Measurements from ENCODE around the gene TTLL10.
"Not testable (repeated sequence)": the region's sequence is repeated elsewhere in the genome, so short reads cannot be mapped to it uniquely, and the experiment has no call there.

TTLL10 gene

DNA sequence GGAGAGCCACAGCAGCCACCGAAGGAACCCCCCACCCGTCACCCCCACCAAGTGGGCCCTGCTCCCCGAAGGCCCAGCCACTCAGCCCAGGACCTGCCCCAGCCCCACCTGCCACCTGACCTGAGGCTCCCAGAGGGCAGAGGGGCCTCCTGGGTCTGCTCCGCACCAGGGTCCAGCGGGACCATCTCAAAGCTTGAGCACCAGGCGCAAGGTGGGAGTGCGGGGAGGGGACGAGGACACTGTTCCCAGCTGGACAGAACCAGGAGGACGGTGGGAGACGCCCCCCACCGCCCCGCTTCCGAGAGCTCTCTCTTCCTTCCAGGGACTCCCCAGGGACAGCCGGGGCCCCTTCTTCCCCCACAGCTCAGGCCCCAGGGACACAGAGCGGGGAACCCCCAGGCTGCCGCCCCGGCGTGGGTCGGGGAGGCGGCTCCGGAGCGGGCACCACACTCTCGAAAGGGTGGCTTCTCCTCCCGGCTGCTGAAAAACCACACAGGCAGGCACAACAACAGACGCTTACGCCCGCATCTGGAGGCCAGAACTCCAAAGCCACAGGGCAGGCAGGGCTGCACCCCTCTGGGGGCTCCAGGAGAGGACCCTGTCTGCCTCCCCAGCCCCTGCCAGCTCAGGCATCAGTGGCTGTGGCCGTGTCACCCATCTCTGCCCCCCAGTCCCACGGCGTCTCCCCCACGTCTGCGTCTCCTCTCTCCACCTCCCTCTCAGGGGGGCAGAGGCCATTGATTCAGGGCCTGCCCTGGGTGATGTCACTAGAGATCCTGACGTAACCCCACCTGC, 1.9 kb upstream of the TTLL10 start:
- no peak for DNase-seq

- no peak for DNase-seq
Observed at GRCh38 chr1:1173061-1173792, 453 bp upstream of the TTLL10 start.

- no peak for DNase-seq
Observed at GRCh38 chr1:1175221-1176062, 1.8 kb downstream of the TTLL10 start.

GRCh38 chr1:1176063-1176761, 2.5 kb downstream of the TTLL10 start:
- not testable (repeated sequence) for DNase-seq

DNA sequence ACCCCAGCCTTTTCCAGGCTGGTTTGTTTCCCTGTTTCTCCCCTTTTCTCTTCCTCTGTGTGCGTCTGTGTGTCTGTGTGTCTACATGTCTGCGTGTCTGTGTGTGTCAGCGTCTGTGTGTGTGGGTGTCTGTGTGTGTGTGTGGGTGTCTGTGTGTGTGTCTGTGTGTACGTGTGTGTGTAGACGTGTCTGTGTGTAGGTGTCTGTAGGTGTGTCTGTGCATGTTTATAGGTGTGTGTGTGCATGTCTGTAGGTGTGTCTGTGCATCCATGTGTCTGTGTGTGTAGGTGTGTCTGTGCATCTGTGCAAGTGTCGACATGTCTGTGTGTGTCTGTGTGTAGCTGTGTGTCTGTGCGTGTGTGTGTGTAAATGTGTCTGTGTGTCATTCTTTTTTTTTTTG, 3.3 kb downstream of the TTLL10 start:
- DNase-seq = no peak

- no peak for DNase-seq
Observed at GRCh38 chr1:1177452-1178206, 3.9 kb downstream of the TTLL10 start.

DNA sequence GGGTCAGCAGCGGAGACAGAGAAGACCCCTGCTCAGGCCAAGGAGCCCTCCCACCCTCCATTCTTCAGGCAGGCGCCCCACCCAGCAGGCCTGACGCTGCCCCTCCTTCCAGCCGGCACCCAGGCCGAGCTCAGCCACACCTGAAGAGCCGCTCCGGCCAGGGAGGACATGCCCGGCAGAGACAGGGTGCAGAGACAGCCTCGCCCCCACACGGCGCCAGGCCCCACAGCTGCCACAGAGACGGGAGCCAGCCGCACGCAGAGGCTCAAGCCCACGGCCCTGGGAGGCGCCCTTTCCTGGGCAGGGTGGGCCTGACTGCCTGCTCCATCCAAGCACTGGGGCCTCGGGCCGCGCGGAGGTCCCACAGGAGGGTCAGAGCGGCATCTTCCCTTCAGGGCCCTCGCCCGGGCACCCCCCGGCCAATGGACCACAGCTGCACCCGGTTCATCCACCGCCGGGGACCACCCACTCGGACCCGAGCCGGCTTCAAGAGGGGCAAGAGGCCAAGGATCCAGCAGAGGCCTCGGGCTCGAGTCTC, 5.2 kb downstream of the TTLL10 start:
- no peak for DNase-seq

- DNase-seq = no peak
Observed at GRCh38 chr1:1179346-1179982, 5.8 kb downstream of the TTLL10 start.

DNA sequence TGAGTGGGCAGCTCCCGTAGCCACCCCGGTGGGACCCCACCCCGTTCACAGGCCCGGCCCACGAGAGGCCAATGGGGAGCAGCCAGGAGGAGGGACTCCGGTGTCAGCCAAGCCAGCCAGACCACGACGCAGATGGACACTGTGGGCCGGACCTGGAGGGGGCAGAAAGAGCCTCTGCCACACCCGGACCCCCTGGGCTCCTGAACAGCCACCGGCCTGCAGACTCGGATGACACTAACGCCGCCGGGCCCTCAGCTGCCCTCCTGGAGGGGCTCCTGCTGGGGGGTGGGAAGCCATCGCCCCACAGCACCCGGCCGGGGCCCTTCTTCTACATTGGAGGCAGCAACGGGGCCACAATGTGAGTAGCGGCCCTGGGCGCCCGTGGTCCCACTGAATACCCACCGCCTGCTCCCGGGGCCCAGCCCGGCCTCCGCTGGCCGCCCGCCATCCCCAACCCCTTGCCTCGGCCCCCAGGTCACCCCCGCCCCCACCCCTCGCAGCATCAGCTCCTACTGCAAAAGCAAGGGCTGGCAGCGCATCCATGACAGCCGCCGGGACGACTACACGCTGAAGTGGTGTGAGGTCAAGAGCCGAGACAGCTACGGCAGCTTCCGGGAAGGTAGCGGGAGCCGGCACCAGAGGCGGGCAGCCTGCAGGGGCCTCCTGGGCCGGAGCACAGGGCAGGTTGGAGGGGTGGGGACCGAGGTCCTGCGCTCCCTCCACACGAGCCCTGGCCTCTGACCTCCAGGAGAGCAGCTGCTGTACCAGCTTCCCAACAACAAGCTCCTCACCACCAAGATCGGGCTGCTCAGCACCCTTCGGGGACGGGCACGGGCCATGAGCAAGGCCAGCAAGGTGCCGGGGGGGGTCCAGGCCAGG, 6.5 kb downstream of the TTLL10 start:
- DNase-seq = no peak

DNA sequence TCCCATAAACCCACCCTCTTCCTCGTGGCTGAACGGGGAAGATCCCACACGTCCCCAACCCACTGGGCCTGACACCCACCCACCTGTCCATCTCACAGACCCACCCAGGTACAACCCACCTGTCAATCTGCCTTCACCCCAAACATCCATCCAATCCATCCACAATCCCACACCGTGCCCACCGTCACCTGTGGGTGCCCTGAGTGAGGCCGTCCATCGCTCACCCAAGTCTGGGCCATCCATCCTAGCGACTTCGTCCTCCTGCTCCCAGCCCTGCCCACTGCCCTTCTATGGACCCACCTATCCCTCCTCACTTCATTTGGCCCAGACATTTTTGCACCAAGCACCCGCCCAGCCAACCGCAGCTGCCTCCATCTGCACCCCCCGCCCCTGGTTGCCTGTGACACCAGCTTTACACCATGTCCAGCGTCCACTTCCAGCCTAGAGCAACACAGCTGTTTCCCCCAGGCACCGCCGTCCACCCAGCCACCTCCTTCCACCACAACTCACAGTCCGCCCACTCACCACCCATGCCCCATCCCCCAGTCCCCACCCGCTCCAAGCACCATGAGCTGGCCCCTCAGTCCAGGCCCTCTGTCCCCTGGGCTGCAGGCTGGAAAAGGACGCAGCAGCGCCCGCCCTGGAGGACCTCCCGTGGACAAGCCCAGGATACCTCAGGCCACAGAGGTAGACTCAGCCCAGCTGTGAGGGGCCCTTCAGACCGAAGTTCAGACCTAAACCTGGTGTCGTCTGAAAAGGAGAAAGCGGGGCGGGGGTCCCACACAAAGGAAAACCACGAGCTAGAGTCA, 7.7 kb downstream of the TTLL10 start:
- no peak for DNase-seq

DNA sequence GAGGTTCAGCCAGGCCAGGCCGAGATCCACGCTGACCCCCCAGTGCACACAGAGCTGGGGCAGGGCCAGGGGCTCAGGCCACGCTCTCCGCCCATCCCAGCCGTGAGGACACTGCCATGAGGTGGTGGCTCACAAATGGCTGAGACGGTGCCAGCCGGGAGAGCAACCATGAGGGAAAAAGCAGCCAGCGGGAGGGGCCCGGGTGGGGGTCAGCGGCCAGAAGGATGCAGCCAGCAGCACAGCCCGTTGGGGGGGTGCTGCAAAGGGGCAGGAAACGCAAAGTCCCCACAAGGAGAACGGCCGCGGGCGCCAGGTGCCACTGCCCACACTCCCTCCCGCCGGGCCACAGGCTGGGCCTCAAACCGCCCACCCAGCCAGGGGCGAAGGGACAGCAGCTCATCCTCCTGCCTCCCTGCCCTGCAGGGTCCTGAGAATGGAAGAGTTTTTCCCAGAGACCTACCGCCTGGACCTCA, 8.3 kb downstream of the TTLL10 start:
- no peak for DNase-seq

GRCh38 chr1:1182491-1183220, 9.0 kb downstream of the TTLL10 start:
- DNase-seq = no peak

DNA sequence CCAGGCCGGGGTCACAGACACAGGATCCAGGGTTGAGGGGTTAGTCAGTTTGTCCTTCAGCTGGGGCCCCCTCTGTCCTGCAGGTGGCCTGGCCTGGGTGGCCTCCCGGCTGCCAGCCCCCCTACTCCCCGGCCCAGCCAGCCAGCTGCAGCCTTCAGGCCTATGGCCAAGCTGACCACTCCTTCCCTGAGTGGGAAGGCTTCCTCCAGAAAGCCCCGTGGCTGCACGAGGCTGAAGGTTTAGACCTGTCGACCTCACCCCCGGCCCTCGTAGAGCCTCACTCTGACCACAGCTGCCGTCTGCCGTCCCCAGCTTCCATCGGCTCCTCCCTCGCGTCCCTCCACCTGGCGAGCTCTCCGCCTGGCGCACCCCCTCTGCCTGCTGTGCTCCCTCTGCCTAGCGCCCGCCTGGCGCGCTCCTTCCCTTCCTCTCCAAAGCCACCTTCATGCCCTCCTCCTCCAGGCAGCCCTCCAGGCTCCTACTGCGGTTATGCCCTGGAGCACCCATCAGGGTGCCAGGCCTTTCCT, 9.6 kb downstream of the TTLL10 start:
- DNase-seq = no peak

DNA sequence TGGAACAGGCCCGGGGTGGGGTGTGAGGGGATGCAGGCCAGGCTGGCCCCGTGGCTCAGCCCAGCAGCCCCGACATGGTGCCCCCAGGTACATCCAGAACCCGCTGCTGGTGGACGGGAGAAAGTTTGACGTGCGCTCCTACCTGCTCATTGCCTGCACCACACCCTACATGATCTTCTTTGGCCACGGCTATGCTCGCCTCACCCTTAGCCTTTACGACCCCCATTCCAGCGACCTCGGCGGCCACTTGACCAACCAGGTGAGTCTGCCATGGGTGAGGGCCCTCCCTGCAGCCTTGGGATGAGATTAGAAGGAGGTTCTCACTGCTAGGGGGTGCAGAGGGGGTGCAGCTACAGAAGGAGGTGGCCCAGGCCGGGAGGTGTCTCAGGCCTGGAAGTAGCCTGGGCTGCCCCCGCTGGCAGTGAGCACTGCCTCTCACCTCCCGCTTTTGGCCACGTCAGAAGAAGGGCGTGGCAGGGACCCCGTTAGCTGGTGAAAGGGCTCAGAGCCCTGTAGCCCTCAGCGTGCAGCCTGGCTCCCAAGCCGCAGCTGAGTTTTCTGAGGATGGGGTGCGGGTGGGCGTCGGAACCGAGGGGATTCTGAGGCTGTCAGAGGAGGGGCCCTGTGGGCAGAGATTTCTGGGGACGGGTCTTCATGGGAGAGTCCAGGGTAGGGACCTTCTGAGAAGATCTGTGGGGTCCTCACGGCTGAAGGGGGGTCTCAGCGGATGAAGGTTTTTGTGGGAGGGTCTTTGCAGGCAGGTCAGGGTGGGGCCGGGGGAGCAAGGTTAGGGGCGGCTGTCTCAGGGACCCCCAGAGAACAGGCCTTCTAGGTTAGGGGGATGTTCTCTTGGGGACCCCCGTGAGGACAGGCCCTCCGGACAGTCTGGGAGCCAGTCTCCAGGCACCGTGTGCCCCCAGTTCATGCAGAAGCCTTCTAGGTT, 10.4 kb downstream of the TTLL10 start:
- DNase-seq = no peak

GRCh38 chr1:1185101-1185765, 11.6 kb downstream of the TTLL10 start:
- no peak for DNase-seq

DNA sequence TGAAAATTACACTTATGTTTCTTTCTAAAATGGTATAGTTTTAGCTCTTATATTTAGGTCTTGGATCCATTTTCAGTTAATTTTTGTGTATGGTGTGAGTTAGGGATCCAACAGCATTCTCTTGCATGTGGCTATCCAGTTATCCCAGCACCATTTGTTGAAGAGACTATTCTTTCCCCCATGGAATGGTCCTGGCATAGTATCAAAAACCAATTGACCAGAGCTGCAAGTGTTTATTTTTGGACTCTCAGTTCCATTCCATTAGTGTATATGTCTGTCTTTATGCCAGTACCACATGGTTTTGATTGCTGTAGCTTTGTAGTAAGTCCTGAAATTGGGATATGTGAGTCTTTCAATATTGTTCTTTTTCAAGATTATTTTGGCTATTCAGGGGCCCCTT, 14.3 kb downstream of the TTLL10 start:
- no peak for DNase-seq
